Activated naive CD4-positive, alpha-beta T cell treated with anti-CD3 and anti-CD28 coated beads, Interleukin-2, amount 50 U/mL, for 24 hours (primary cell): Measurements from ENCODE around the gene SRA1.
"Not testable (repeated sequence)": the region's sequence is repeated elsewhere in the genome, so short reads cannot be mapped to it uniquely, and the experiment has no call there.

ENCODE experiments used
- H3K27ac Mint-ChIP-seq: one replicate; pipeline ENCODE4 v1.8.0; 2021; ENCODE audit warnings: mild to moderate bottlenecking, mixed read lengths
- H3K27me3 Mint-ChIP-seq: one replicate; pipeline ENCODE4 v1.8.0; 2021; ENCODE audit warnings: mixed read lengths
- H3K36me3 Mint-ChIP-seq: one replicate; pipeline ENCODE4 v1.8.0; 2021; ENCODE audit warnings: mixed read lengths
- H3K4me1 Mint-ChIP-seq: one replicate; pipeline ENCODE4 v1.8.0; 2021; ENCODE audit warnings: mixed read lengths
- H3K4me3 Mint-ChIP-seq: one replicate; pipeline ENCODE4 v1.8.0; 2021; ENCODE audit warnings: mild to moderate bottlenecking, mixed read lengths
- H3K9me3 Mint-ChIP-seq: one replicate; pipeline ENCODE4 v1.8.0; 2021; ENCODE audit warnings: mixed read lengths

Gene SRA1

GRCh38 chr5:140557136-140557805 lies at the start of gene SRA1:
TSS of gene SRA1 (minus strand) at chr5:140557473. CDS start at chr5:140557452, 21 bp downstream.
- H3K4me3 Mint-ChIP-seq: peak within 1 kb of the TSS; percentile 94
- H3K27ac Mint-ChIP-seq: peak within 1 kb of the TSS; percentile 94
- peaks cover 10% of the 10 kb centered on the region for H3K36me3 Mint-ChIP-seq
- H3K4me1 Mint-ChIP-seq: peaks cover 58% of the 10 kb centered on the region
- no peaks in the 10 kb centered on the region for H3K9me3 Mint-ChIP-seq
- no peaks in the 10 kb centered on the region for H3K27me3 Mint-ChIP-seq

- Mint-ChIP-seq H3K36me3 (no peaks in the 10 kb centered on the region), H3K27ac (no peak overlapping the region), H3K27me3 (peaks cover 4% of the 10 kb centered on the region), H3K4me1 (peaks cover 18% of the 10 kb centered on the region), H3K4me3 (no peak overlapping the region), H3K9me3 (no peaks in the 10 kb centered on the region)
Observed at GRCh38 chr5:140607031-140607430, 49.8 kb upstream of the SRA1 start.

GRCh38 chr5:140605879-140606278 lies 48.6 kb upstream of the SRA1 start:
- Mint-ChIP-seq H3K27me3 (no peaks in the 10 kb centered on the region), H3K36me3 (no peaks in the 10 kb centered on the region), H3K9me3 (no peaks in the 10 kb centered on the region), H3K4me3 (no peak overlapping the region), H3K4me1 (peaks cover 10% of the 10 kb centered on the region), H3K27ac (no peak overlapping the region)

- Mint-ChIP-seq H3K4me1 (no peaks in the 10 kb centered on the region), H3K27me3 (no peaks in the 10 kb centered on the region), H3K36me3 (peaks cover 1% of the 10 kb centered on the region), H3K4me3 (no peak overlapping the region), H3K27ac (no peak overlapping the region), H3K9me3 (no peaks in the 10 kb centered on the region)
Observed at GRCh38 chr5:140603734-140604133, 46.5 kb upstream of the SRA1 start.

GRCh38 chr5:140603446-140603698 lies 46.1 kb upstream of the SRA1 start:
- not testable (repeated sequence) for H3K27ac Mint-ChIP-seq, H3K27me3 Mint-ChIP-seq, H3K4me3 Mint-ChIP-seq, H3K4me1 Mint-ChIP-seq, H3K36me3 Mint-ChIP-seq, H3K9me3 Mint-ChIP-seq

GRCh38 chr5:140602147-140602546 lies 44.9 kb upstream of the SRA1 start:
- H3K9me3 Mint-ChIP-seq: no peaks in the 10 kb centered on the region
- no peak overlapping the region for H3K27ac Mint-ChIP-seq
- no peaks in the 10 kb centered on the region for H3K4me1 Mint-ChIP-seq
- no peak overlapping the region for H3K4me3 Mint-ChIP-seq
- H3K27me3 Mint-ChIP-seq: no peaks in the 10 kb centered on the region
- H3K36me3 Mint-ChIP-seq: peaks cover 1% of the 10 kb centered on the region

GRCh38 chr5:140600096-140600495 lies 42.8 kb upstream of the SRA1 start:
- no peak overlapping the region for H3K27ac Mint-ChIP-seq
- no peak overlapping the region for H3K4me3 Mint-ChIP-seq
- no peaks in the 10 kb centered on the region for H3K9me3 Mint-ChIP-seq
- H3K27me3 Mint-ChIP-seq: no peaks in the 10 kb centered on the region
- peaks cover 1% of the 10 kb centered on the region for H3K36me3 Mint-ChIP-seq
- no peaks in the 10 kb centered on the region for H3K4me1 Mint-ChIP-seq

- H3K4me1 Mint-ChIP-seq: no peaks in the 10 kb centered on the region
- no peaks in the 10 kb centered on the region for H3K27me3 Mint-ChIP-seq
- H3K36me3 Mint-ChIP-seq: peaks cover 1% of the 10 kb centered on the region
- H3K4me3 Mint-ChIP-seq: no peak overlapping the region
- no peaks in the 10 kb centered on the region for H3K9me3 Mint-ChIP-seq
- no peak overlapping the region for H3K27ac Mint-ChIP-seq
Observed at GRCh38 chr5:140598836-140599235, 41.6 kb upstream of the SRA1 start.

GRCh38 chr5:140596321-140596741 lies 39.1 kb upstream of the SRA1 start:
- H3K36me3 Mint-ChIP-seq: peaks cover 1% of the 10 kb centered on the region
- no peaks in the 10 kb centered on the region for H3K27me3 Mint-ChIP-seq
- no peak overlapping the region for H3K4me3 Mint-ChIP-seq
- no peak overlapping the region for H3K27ac Mint-ChIP-seq
- no peaks in the 10 kb centered on the region for H3K4me1 Mint-ChIP-seq
- H3K9me3 Mint-ChIP-seq: no peaks in the 10 kb centered on the region

GRCh38 chr5:140595538-140596300 lies 38.4 kb upstream of the SRA1 start:
- no peak overlapping the region for H3K4me3 Mint-ChIP-seq
- H3K27me3 Mint-ChIP-seq: no peaks in the 10 kb centered on the region
- H3K36me3 Mint-ChIP-seq: peaks cover 1% of the 10 kb centered on the region
- no peaks in the 10 kb centered on the region for H3K9me3 Mint-ChIP-seq
- no peaks in the 10 kb centered on the region for H3K4me1 Mint-ChIP-seq
- no peak overlapping the region for H3K27ac Mint-ChIP-seq

- no peak overlapping the region for H3K27ac Mint-ChIP-seq
Observed at GRCh38 chr5:140594169-140594568, 36.9 kb upstream of the SRA1 start.

GRCh38 chr5:140593070-140593469 lies 35.8 kb upstream of the SRA1 start:
- not testable (repeated sequence) for H3K4me3 Mint-ChIP-seq, H3K27me3 Mint-ChIP-seq, H3K9me3 Mint-ChIP-seq

More at GRCh38 chr5:140594169-140594568, 36.9 kb upstream of the SRA1 start:
- Mint-ChIP-seq H3K9me3 (no peaks in the 10 kb centered on the region), H3K4me3 (no peak overlapping the region), H3K36me3 (peaks cover under 1% of the 10 kb centered on the region), H3K4me1 (no peaks in the 10 kb centered on the region), H3K27me3 (no peaks in the 10 kb centered on the region)

GRCh38 chr5:140591747-140592372 lies 34.6 kb upstream of the SRA1 start:
- Mint-ChIP-seq H3K36me3 (no peaks in the 10 kb centered on the region), H3K4me1 (no peaks in the 10 kb centered on the region), H3K4me3 (no peak overlapping the region), H3K27ac (no peak overlapping the region), H3K9me3 (no peaks in the 10 kb centered on the region), H3K27me3 (no peaks in the 10 kb centered on the region)

More at GRCh38 chr5:140593070-140593469, 35.8 kb upstream of the SRA1 start:
- H3K36me3 Mint-ChIP-seq, H3K4me1 Mint-ChIP-seq, H3K27ac Mint-ChIP-seq: not testable (repeated sequence)

GRCh38 chr5:140590861-140591260 lies 33.6 kb upstream of the SRA1 start:
- no peaks in the 10 kb centered on the region for H3K9me3 Mint-ChIP-seq
- H3K27me3 Mint-ChIP-seq: no peaks in the 10 kb centered on the region
- H3K4me1 Mint-ChIP-seq: no peaks in the 10 kb centered on the region
- no peak overlapping the region for H3K27ac Mint-ChIP-seq
- no peaks in the 10 kb centered on the region for H3K36me3 Mint-ChIP-seq
- H3K4me3 Mint-ChIP-seq: no peak overlapping the region

GRCh38 chr5:140588311-140589070 lies 31.2 kb upstream of the SRA1 start:
- Mint-ChIP-seq H3K27ac (no peak overlapping the region), H3K36me3 (no peaks in the 10 kb centered on the region), H3K4me1 (no peaks in the 10 kb centered on the region), H3K4me3 (no peak overlapping the region), H3K27me3 (no peaks in the 10 kb centered on the region), H3K9me3 (no peaks in the 10 kb centered on the region)

GRCh38 chr5:140587495-140587894 lies 30.2 kb upstream of the SRA1 start:
- no peaks in the 10 kb centered on the region for H3K36me3 Mint-ChIP-seq
- H3K4me1 Mint-ChIP-seq: no peaks in the 10 kb centered on the region
- H3K27ac Mint-ChIP-seq: no peak overlapping the region
- no peaks in the 10 kb centered on the region for H3K9me3 Mint-ChIP-seq
- no peak overlapping the region for H3K4me3 Mint-ChIP-seq
- peaks cover 2% of the 10 kb centered on the region for H3K27me3 Mint-ChIP-seq
